OCI-LY3 (cell line): ENCODE measurements around the gene STRIP2.

ENCODE experiments used
- H2AFZ ChIP-seq: fragments of 200-600, 300-600 bp; shearing (Covaris generic); 2 replicates; pipeline ENCODE4 v1.6.0; 2014; ENCODE audit warnings: antibody characterized with exemption, low read depth, low read length
- H3K27ac ChIP-seq: fragments of 200-600, 300-600 bp; sonication (generic); 2 replicates; pipeline ENCODE4 v1.5.1; 2014; ENCODE audit warnings: mild to moderate bottlenecking, low read length, moderate library complexity, mixed read lengths
- H3K27me3 ChIP-seq: fragments of 200-600, 300-600 bp; sonication (generic); 2 replicates; pipeline ENCODE4 v1.6.1; 2014; ENCODE audit warnings: low read depth, low read length, mixed read lengths
- H3K36me3 ChIP-seq: fragments of 200-600, 300-600 bp; sonication (generic); replicated peaks from 2 replicates; pipeline ENCODE3; 2014; ENCODE audit warnings: low read depth, low read length, mixed read lengths
- H3K4me1 ChIP-seq: fragments of 300-600, 200-600 bp; sonication (generic); 2 replicates; pipeline ENCODE4 v1.6.1; 2014; ENCODE audit warnings: low read length, mixed read lengths
- H3K4me2 ChIP-seq: fragments of 200-600, 300-600 bp; sonication (generic); 2 replicates; pipeline ENCODE4 v1.6.1; 2014; ENCODE audit warnings: low read length, mixed read lengths
- H3K4me3 ChIP-seq: fragments of 300-600, 200-600 bp; sonication (generic); 2 replicates; pipeline ENCODE4 v1.5.1; 2014; ENCODE audit warnings: antibody characterized with exemption, mild to moderate bottlenecking, low read length, moderate library complexity
- H3K79me2 ChIP-seq: fragments of 300-600, 200-600 bp; shearing (Covaris generic); 2 replicates; pipeline ENCODE4 v1.6.1; 2014; ENCODE audit warnings: mild to moderate bottlenecking, low read length, mixed read lengths
- H3K9ac ChIP-seq: fragments of 300-600, 200-600 bp; shearing (Covaris generic); 2 replicates; pipeline ENCODE4 v1.6.0; 2014; ENCODE audit warnings: mild to moderate bottlenecking, low read length, moderate library complexity
- H3K9me3 ChIP-seq: fragments of 200-600, 300-600 bp; shearing (Covaris generic); 2 replicates; pipeline ENCODE4 v1.6.1; 2014; ENCODE audit warnings: low read length, mixed read lengths; ENCODE audit not compliant: insufficient read depth
- H4K20me1 ChIP-seq: fragments of 200-600, 300-600 bp; sonication (generic); 2 replicates; pipeline ENCODE4 v1.6.1; 2016; ENCODE audit warnings: low read length, mixed read lengths; ENCODE audit not compliant: insufficient read depth
- EZH2phosphoT487 ChIP-seq: fragments of 200-600 bp; shearing (Covaris generic); IDR thresholded peaks from 2 replicates; pipeline ENCODE4 v1.6.1; 2018; ENCODE audit warnings: antibody characterized with exemption, mixed run types, low read depth
- TF ChIP-seq, protein P1 (sequence below): fragments of 200-600, 300-600 bp; sonication (generic); IDR thresholded peaks from 2 replicates; pipeline ENCODE4 v1.5.1; 2014; ENCODE audit warnings: antibody characterized with exemption, low read length, low read depth

Gene STRIP2

DNA sequence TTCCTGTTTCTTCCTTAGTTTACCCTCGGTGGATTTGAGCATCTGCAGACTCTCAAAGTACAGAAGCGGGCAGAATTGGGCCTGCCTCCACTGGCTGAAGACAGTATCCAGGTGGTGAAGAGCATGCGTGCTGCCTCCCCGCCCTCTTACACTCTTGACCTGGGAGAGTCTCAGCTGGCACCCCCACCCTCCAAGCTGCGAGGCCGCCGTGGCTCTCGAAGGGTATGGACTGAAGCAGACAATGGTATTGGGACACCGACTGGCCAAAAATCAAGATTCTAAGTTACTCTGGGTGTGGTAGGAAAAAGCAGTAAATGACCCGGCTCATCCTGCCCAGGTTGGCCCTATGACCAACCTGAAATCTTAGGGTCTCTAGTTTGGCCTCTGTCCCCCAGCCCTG lies 22.2 kb downstream of the STRIP2 start:
- no peak overlapping the region for H3K9ac ChIP-seq
- no peak overlapping the region for H3K4me3 ChIP-seq
- H4K20me1 ChIP-seq: no peaks in the 10 kb centered on the region
- no peak overlapping the region for H3K27ac ChIP-seq
- H3K9me3 ChIP-seq: no peaks in the 10 kb centered on the region
- no peaks in the 10 kb centered on the region for H3K79me2 ChIP-seq
- TF ChIP-seq, protein P1, sequence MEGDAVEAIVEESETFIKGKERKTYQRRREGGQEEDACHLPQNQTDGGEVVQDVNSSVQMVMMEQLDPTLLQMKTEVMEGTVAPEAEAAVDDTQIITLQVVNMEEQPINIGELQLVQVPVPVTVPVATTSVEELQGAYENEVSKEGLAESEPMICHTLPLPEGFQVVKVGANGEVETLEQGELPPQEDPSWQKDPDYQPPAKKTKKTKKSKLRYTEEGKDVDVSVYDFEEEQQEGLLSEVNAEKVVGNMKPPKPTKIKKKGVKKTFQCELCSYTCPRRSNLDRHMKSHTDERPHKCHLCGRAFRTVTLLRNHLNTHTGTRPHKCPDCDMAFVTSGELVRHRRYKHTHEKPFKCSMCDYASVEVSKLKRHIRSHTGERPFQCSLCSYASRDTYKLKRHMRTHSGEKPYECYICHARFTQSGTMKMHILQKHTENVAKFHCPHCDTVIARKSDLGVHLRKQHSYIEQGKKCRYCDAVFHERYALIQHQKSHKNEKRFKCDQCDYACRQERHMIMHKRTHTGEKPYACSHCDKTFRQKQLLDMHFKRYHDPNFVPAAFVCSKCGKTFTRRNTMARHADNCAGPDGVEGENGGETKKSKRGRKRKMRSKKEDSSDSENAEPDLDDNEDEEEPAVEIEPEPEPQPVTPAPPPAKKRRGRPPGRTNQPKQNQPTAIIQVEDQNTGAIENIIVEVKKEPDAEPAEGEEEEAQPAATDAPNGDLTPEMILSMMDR: no peak
- no peak for TF ChIP-seq EZH2phosphoT487
- peaks cover 4% of the 10 kb centered on the region; the same call in 1 of the 2 replicates for H3K4me1 ChIP-seq
- peaks cover 6% of the 10 kb centered on the region for H3K36me3 ChIP-seq
- H2AFZ ChIP-seq: no peak overlapping the region
- no peak overlapping the region for H3K4me2 ChIP-seq
- H3K27me3 ChIP-seq: no peaks in the 10 kb centered on the region

GRCh38 chr7:129457101-129457500 lies 22.9 kb downstream of the STRIP2 start:
- peaks cover 6% of the 10 kb centered on the region for H3K36me3 ChIP-seq

GRCh38 chr7:129458171-129458570 lies 23.9 kb downstream of the STRIP2 start:
- Histone ChIP-seq H3K79me2 (no peaks in the 10 kb centered on the region), H3K4me1 (no peaks in the 10 kb centered on the region), H3K4me2 (no peak overlapping the region), H3K27ac (no peak overlapping the region), H3K36me3 (peaks cover 6% of the 10 kb centered on the region), H3K4me3 (no peak overlapping the region), H4K20me1 (no peaks in the 10 kb centered on the region), H2AFZ (no peak overlapping the region), H3K9ac (no peak overlapping the region), H3K9me3 (no peaks in the 10 kb centered on the region), H3K27me3 (no peaks in the 10 kb centered on the region)
- TF ChIP-seq, protein P1: no peak
- no peak for TF ChIP-seq EZH2phosphoT487

More at GRCh38 chr7:129457101-129457500, 22.9 kb downstream of the STRIP2 start:
- no peaks in the 10 kb centered on the region for H3K79me2 ChIP-seq
- no peak for TF ChIP-seq EZH2phosphoT487
- TF ChIP-seq, protein P1: no peak
- no peaks in the 10 kb centered on the region for H4K20me1 ChIP-seq
- H2AFZ ChIP-seq: no peak overlapping the region
- H3K4me2 ChIP-seq: no peak overlapping the region
- peaks cover 4% of the 10 kb centered on the region; the same call in 1 of the 2 replicates for H3K4me1 ChIP-seq
- H3K4me3 ChIP-seq: no peak overlapping the region
- no peak overlapping the region for H3K27ac ChIP-seq
- H3K27me3 ChIP-seq: no peaks in the 10 kb centered on the region
- H3K9me3 ChIP-seq: no peaks in the 10 kb centered on the region
- H3K9ac ChIP-seq: no peak overlapping the region

DNA sequence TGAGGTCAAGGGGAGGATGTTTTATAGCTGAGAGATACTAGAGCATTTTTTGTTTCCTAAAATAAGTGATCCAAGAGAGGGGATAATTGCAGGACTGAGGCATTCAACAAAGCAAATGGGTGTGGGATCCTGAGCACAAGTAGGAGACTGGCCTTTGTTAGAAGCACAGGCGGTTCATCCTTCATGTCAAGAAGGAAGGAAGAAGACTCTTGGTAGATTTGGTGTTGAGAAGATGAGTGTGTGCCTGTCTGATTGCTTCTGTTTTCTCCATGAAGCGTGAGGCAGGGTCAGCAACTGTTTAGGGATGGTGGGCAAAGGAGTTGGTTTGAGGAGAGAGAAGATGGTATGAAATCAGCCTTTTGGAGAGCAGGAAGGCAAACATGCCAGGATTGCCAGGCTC lies 27.6 kb downstream of the STRIP2 start:
- no peak overlapping the region for H3K9ac ChIP-seq
- no peak overlapping the region for H3K4me2 ChIP-seq
- no peak for TF ChIP-seq EZH2phosphoT487
- TF ChIP-seq, protein P1: no peak
- H3K79me2 ChIP-seq: no peaks in the 10 kb centered on the region
- H3K4me3 ChIP-seq: no peak overlapping the region
- H3K27ac ChIP-seq: no peak overlapping the region
- H3K9me3 ChIP-seq: no peaks in the 10 kb centered on the region
- H2AFZ ChIP-seq: no peak overlapping the region
- H3K27me3 ChIP-seq: no peaks in the 10 kb centered on the region
- no peaks in the 10 kb centered on the region for H4K20me1 ChIP-seq
- H3K36me3 ChIP-seq: peaks cover 6% of the 10 kb centered on the region
- no peaks in the 10 kb centered on the region for H3K4me1 ChIP-seq
